ENCODE results near the gene MYH6. TPM values are rescaled to one million over a fixed set of nuclear protein-coding genes. Genes with fewer than 3 reads are reported as not detected.
A peak's percentile ranks its signal among the peaks of the same experiment; 100 is the strongest.
"Not testable (repeated sequence)": the region's sequence is repeated elsewhere in the genome, so short reads cannot be mapped to it uniquely, and the experiment has no call there.

The MYH6 gene
- total RNA-seq: 3.3 TPM

GRCh38 chr14:23407516-23408306, at the start of gene MYH6:
Gene MYH6 (minus strand): TSS chr14:23408273. CDS start chr14:23407223, 1,050 bp downstream.
- no peak for DNase-seq

GRCh38 chr14:23456883-23457586, 49.0 kb upstream of the MYH6 start:
- not testable (repeated sequence) for DNase-seq

- DNase-seq: no peak
Measured at GRCh38 chr14:23454445-23454856, 46.4 kb upstream of the MYH6 start.

GRCh38 chr14:23452237-23452636, 44.2 kb upstream of the MYH6 start:
- DNase-seq: no peak

GRCh38 chr14:23450379-23450778, 42.3 kb upstream of the MYH6 start:
- DNase-seq: no peak

GRCh38 chr14:23449314-23449713, 41.2 kb upstream of the MYH6 start:
- no peak for DNase-seq

- DNase-seq: no peak
Measured at GRCh38 chr14:23447361-23448350, 39.6 kb upstream of the MYH6 start.

- peak; percentile 63 for DNase-seq
Measured at GRCh38 chr14:23446291-23446851, 38.3 kb upstream of the MYH6 start.

- no peak for DNase-seq
Measured at GRCh38 chr14:23445773-23446172, 37.7 kb upstream of the MYH6 start.

GRCh38 chr14:23444314-23444713, 36.2 kb upstream of the MYH6 start:
- DNase-seq: peak; percentile 54

- no peak for DNase-seq
Measured at GRCh38 chr14:23443881-23444280, 35.8 kb upstream of the MYH6 start.

- peak; percentile 52 for DNase-seq
Measured at GRCh38 chr14:23443411-23443812, 35.3 kb upstream of the MYH6 start.

GRCh38 chr14:23442721-23443356, 34.8 kb upstream of the MYH6 start:
- no peak for DNase-seq

GRCh38 chr14:23441076-23441475, 33.0 kb upstream of the MYH6 start:
- no peak for DNase-seq

GRCh38 chr14:23439107-23439835, 31.2 kb upstream of the MYH6 start:
- DNase-seq: no peak

GRCh38 chr14:23438101-23438971, 30.3 kb upstream of the MYH6 start:
- DNase-seq: peak; percentile 82

GRCh38 chr14:23437133-23438100, 29.3 kb upstream of the MYH6 start:
- DNase-seq: peak; percentile 58

- DNase-seq: peak; percentile 69
Measured at GRCh38 chr14:23436327-23437132, 28.5 kb upstream of the MYH6 start.

Measured in tongue (tissue), 2 donors.